PC-3 (cell line): ENCODE results near the gene ADCY5.

Experiments
- EZH2phosphoT487 ChIP-seq: fragments of 300-600 bp; sonication (generic); IDR thresholded peaks from 2 replicates; pipeline ENCODE4 v1.6.1; 2018; ENCODE audit warnings: mild to moderate bottlenecking, antibody characterized with exemption, low read length, borderline replicate concordance
- TF ChIP-seq, protein P1 (sequence below): fragments of 300-600 bp; sonication (generic); conservative IDR thresholded peaks from 2 replicates; pipeline ENCODE4 v1.5.1; 2017; ENCODE audit warnings: antibody characterized with exemption, low read depth, mild to moderate bottlenecking, low read length

GRCh38 chr3:123392871-123393620 lies 55.8 kb downstream of the ADCY5 start:
- TF ChIP-seq, protein P1, sequence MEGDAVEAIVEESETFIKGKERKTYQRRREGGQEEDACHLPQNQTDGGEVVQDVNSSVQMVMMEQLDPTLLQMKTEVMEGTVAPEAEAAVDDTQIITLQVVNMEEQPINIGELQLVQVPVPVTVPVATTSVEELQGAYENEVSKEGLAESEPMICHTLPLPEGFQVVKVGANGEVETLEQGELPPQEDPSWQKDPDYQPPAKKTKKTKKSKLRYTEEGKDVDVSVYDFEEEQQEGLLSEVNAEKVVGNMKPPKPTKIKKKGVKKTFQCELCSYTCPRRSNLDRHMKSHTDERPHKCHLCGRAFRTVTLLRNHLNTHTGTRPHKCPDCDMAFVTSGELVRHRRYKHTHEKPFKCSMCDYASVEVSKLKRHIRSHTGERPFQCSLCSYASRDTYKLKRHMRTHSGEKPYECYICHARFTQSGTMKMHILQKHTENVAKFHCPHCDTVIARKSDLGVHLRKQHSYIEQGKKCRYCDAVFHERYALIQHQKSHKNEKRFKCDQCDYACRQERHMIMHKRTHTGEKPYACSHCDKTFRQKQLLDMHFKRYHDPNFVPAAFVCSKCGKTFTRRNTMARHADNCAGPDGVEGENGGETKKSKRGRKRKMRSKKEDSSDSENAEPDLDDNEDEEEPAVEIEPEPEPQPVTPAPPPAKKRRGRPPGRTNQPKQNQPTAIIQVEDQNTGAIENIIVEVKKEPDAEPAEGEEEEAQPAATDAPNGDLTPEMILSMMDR, result no peak
- no peak for TF ChIP-seq EZH2phosphoT487
